Astrocyte of the spinal cord (primary cell): Measurements from ENCODE around the gene ACVRL1.

ENCODE experiments used
- DNase-seq: peaks from one replicate; pipeline ENCODE4 v3.0.0; 2011; ENCODE audit warnings: low read depth, low spot score
- H3K4me3 ChIP-seq: 2 replicates; pipeline ENCODE4 v1.5.1; 2011; ENCODE audit warnings: low read depth, mild to moderate bottlenecking, low read length, moderate library complexity
- in situ Hi-C: cut with HindIII; loops from 2 replicates; pipeline ENCODE4 v1.10.0; 2017; ENCODE audit warnings: low sequenced_read_pairs
- TF ChIP-seq, protein P1 (sequence below): IDR thresholded peaks from 2 replicates; pipeline ENCODE4 v1.5.1; 2012; ENCODE audit warnings: low read depth, mild to moderate bottlenecking, low read length, inconsistent platforms

ACVRL1 gene

DNA sequence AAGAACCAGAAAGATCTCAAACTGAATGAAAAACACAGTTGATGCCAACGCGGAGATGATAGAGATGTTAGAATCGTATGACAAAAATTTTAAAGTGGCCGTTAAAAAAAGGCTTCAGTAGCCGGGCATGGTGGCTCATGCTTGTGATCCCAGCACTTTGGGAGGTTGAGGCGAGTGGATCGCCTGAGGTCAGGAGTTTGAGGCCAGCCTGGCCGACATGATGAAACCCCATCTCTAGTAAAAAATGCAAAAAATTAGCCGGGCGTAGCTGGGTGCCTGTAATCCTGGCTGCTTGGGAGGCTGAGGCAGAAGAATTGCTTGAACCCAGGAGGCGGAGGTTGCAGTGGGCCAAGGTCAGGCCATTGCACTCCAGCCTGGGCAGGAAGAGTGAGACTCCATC, 5.4 kb upstream of the ACVRL1 start:
- in situ Hi-C loops: no loop called here
- TF ChIP-seq, protein P1, sequence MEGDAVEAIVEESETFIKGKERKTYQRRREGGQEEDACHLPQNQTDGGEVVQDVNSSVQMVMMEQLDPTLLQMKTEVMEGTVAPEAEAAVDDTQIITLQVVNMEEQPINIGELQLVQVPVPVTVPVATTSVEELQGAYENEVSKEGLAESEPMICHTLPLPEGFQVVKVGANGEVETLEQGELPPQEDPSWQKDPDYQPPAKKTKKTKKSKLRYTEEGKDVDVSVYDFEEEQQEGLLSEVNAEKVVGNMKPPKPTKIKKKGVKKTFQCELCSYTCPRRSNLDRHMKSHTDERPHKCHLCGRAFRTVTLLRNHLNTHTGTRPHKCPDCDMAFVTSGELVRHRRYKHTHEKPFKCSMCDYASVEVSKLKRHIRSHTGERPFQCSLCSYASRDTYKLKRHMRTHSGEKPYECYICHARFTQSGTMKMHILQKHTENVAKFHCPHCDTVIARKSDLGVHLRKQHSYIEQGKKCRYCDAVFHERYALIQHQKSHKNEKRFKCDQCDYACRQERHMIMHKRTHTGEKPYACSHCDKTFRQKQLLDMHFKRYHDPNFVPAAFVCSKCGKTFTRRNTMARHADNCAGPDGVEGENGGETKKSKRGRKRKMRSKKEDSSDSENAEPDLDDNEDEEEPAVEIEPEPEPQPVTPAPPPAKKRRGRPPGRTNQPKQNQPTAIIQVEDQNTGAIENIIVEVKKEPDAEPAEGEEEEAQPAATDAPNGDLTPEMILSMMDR: no peak
- DNase-seq: no peak
- H3K4me3 ChIP-seq: no peak overlapping the region

DNA sequence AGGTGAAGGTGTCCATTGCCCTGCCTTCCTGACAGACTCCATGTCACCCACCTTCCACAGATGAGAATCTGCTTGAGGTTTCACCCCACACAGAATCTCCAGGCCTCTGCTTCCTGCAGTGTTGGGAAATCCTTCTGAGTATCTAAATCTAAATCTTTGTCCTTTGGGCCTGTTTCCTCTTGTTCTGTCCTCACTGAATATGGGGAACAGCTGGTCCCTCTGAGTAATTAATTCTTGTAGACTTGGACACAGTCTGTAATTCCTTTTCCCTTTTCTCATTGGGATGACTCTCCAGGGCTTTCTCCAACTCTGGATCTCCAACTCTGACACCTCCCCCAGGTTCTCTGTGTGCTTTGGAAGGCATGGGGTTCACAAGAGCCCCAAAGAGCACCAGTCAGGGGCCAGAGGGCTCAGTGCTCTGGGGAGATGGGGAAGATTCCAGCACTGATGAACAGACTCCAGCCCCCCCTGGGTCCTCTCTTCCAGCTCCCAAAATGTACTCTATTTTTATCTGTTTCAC, 2.3 kb upstream of the ACVRL1 start:
- TF ChIP-seq, protein P1: no peak
- H3K4me3 ChIP-seq: no peak overlapping the region
- no peak for DNase-seq
- in situ Hi-C loops: no loop called here

DNA sequence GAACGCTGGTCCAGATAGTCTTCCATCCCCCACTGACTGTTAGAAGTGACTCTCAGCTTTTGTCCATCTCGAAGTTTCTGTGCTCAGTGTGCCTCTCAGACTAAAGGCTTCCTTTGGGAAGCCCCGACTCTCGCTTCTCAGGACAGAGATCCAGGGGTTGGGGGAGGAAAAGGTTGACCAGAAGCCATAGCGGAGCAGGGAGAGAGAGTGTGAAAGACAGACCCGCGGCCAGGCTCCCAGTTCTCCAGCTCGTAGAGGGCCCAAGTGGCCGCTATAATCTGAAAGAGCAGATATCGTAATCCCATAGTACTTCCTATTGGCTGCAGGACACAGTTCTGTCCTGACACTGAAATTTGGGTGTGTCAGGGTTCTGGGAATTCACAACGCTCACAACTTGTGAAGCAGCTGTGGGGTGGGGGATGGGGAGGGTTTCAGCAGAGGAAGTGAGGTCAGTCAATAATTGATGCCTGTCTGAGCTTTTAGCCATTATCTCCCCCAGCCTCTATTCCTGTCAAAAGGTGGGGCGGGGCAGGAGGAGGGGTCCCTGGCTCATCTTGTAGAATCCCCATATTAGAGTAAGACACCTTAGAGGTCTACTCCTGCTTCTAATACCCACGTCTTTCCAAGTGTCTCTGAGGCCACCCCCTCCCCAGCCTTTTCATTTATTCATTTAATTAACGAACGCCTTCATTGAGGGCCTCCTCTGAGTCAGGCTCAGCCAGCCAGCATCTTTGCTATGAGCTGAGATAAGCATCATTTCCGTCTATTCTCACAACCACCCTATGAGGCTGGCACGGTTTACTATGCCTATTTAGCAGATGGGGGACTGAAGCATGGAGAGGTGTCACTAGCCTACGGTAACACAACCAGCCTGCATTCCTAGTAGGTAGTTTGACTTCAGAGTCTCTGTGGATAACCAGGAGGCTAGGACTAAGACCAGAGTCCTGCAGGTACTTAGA, 1.6 kb upstream of the ACVRL1 start:
- in situ Hi-C loops: no loop called here
- TF ChIP-seq, protein P1: no peak
- H3K4me3 ChIP-seq: no peak overlapping the region
- DNase-seq: no peak

DNA sequence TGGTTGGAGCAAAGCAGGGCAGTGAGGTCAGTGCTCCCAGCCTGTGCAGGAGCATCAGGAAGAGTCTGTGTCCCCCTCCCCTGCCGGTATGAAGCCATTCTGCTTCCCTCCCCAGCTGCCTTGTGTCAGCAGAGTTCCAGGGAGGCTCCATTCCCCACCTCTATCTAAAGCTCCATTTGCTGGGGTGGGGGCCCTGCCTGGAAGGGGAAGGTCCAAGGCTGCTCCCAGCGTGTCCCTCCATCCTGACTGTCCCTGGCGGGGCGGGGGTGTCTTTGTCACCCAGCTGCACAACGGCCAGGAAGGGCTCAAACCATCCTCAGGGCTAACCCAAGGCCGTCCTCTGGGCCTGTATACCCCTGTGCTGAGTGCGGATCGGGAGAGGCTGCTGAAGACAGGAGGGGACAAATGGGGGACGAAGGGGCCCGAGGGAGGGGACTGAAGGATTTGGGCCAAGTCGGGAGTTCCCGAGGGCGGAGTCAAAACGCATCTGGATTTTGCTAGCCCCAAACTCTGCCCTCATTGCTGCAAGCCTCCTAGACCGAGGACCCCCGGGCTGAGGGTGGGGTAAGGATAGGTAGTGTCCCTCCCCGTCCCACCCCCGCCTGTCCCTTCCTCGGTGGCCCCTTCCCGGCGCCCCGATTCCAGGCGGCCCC, 748 bp upstream of the ACVRL1 start:
- in situ Hi-C loops: no loop called here
- no peak overlapping the region for H3K4me3 ChIP-seq
- TF ChIP-seq, protein P1: no peak
- DNase-seq: no peak

DNA sequence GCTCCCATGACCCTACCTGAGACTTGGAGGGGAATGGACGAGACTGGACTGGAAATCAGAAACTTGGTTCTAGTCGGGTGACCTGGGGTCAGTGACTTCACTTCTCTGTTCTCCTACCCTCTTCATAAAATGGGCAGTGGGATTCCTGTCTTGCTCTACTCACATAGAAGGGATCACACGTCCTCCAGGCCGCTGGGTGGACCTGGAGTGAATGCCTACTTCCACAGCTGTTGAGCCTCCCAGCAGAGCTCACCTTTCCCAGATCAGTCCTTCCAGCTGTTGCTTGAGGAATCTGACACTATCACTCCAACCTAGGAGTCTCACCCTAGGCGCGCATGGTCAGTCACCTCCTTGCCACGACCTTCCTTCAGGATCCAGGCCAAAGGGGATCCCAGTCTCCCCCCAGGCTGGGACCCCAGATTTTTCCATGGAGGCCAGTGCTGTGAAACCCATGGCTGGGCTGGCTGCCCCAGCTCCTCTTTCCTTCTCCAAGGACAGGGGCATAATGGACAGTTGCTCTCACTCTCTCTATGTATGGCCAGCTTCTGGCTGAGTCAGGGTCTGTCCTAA, 637 bp downstream of the ACVRL1 start:
- in situ Hi-C loops: no loop called here
- peak overlapping the region; percentile 35 for H3K4me3 ChIP-seq
- TF ChIP-seq, protein P1: no peak
- DNase-seq: no peak

DNA sequence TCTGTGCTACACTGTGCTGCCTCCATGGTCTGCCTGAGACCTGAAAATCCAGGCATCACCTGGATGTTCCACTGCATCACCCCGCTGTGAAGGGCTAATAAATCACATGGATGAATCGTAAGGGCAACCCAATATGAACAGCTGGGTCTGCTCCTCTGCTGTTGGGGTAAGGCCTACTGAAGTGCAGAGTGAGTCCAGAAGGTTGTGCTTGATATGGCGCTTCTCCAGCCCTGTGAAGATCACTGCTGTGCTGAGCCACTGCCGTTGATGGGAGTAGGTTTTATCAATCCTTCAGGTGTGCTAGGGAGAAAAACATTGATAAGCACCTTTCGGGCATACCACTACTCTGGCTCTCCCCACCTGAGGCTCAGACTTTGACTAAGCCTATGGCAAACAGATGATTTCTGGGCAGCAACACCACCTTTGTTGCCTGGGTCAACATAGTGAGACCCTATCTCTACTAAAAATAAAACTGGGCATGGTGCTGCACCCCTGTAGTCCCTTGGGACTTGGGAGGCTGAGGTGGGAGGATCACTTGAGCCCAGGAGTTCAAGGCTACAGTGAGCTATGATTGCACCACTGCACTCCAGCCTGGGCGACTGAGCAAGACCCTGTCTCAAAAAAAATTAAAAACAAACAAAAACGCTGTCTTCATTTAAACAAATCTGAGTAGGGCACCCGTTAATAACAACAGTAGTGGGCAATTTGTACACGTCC, 1.7 kb downstream of the ACVRL1 start:
- H3K4me3 ChIP-seq: no peak overlapping the region
- in situ Hi-C loops: no loop called here
- DNase-seq: no peak
- TF ChIP-seq, protein P1: no peak
